B cell (primary cell): ENCODE measurements around the gene ZNF33A.

Experiments
- EZH2 ChIP-seq: IDR thresholded peaks from 2 replicates; pipeline ENCODE4 v1.6.1; 2012; ENCODE audit warnings: borderline replicate concordance, low read depth, mild to moderate bottlenecking, moderate library complexity, low read length; ENCODE audit not compliant: insufficient read depth, poor library complexity, severe bottlenecking
- TF ChIP-seq, protein P1 (sequence below): fragments of 200-600 bp; IDR thresholded peaks from one replicate; pipeline ENCODE4 v1.8.0; 2022; ENCODE audit warnings: antibody characterized with exemption, mild to moderate bottlenecking

DNA sequence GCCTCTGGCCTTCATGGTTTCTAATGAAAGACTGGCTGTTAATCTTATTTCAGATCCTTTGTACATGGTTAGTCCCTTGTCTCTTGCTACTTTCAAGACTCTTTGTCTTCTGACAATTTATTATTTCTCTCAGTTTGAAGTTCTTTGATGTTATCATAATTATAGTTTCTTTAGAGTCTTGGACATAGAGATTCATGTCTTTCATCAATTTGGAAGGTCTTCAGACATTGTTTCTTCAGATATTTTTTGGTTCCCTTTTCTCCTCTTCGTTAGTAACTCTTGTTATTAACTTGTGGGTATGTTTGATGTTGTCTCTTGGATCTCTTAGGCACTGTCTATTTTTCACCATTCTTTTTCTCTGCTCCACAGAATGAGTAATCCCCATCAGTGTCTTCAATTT, 92.4 kb downstream of the ZNF33A start:
- TF ChIP-seq, protein P1, sequence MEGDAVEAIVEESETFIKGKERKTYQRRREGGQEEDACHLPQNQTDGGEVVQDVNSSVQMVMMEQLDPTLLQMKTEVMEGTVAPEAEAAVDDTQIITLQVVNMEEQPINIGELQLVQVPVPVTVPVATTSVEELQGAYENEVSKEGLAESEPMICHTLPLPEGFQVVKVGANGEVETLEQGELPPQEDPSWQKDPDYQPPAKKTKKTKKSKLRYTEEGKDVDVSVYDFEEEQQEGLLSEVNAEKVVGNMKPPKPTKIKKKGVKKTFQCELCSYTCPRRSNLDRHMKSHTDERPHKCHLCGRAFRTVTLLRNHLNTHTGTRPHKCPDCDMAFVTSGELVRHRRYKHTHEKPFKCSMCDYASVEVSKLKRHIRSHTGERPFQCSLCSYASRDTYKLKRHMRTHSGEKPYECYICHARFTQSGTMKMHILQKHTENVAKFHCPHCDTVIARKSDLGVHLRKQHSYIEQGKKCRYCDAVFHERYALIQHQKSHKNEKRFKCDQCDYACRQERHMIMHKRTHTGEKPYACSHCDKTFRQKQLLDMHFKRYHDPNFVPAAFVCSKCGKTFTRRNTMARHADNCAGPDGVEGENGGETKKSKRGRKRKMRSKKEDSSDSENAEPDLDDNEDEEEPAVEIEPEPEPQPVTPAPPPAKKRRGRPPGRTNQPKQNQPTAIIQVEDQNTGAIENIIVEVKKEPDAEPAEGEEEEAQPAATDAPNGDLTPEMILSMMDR, result no peak
- no peak for TF ChIP-seq EZH2
